GM18907 (cell line): ENCODE results near the gene OR6Q1.
"Not testable (repeated sequence)": the region's sequence is repeated elsewhere in the genome, so short reads cannot be mapped to it uniquely, and the experiment has no call there.

Experiments used
- ATAC-seq: cut with Tn5 transposase; IDR thresholded peaks from one replicate; pipeline ENCODE4 v1.9.1; 2021; ENCODE audit warnings: mild to moderate bottlenecking, moderate library complexity; ENCODE audit not compliant: unreplicated experiment

OR6Q1 gene

GRCh38 chr11:58030653-58031052 is at the start of gene OR6Q1:
OR6Q1 (plus strand) TSS chr11:58030953; CDS start chr11:58030953, 0 bp downstream.
- ATAC-seq, result no peak

- no peak for ATAC-seq
Measured at GRCh38 chr11:57981536-57981935, 49.2 kb upstream of the OR6Q1 start.

- ATAC-seq, result no peak
Measured at GRCh38 chr11:57982776-57983175, 48.0 kb upstream of the OR6Q1 start.

GRCh38 chr11:57983191-57983590 is 47.6 kb upstream of the OR6Q1 start:
- ATAC-seq, result no peak

GRCh38 chr11:57999523-57999922 is 31.2 kb upstream of the OR6Q1 start:
- not testable (repeated sequence) for ATAC-seq

GRCh38 chr11:58000021-58000420 is 30.7 kb upstream of the OR6Q1 start:
- not testable (repeated sequence) for ATAC-seq

- no peak for ATAC-seq
Measured at GRCh38 chr11:58000699-58001098, 30.1 kb upstream of the OR6Q1 start.

- ATAC-seq, result no peak
Measured at GRCh38 chr11:58003036-58003435, 27.7 kb upstream of the OR6Q1 start.

GRCh38 chr11:58003591-58003990 is 27.2 kb upstream of the OR6Q1 start:
- ATAC-seq, result no peak

GRCh38 chr11:58004664-58005063 is 26.1 kb upstream of the OR6Q1 start:
- ATAC-seq, result no peak

GRCh38 chr11:58006940-58007339 is 23.8 kb upstream of the OR6Q1 start:
- ATAC-seq, result no peak

- ATAC-seq, result no peak
Measured at GRCh38 chr11:58011771-58012170, 19.0 kb upstream of the OR6Q1 start.

- ATAC-seq, result no peak
Measured at GRCh38 chr11:58023435-58023931, 7.3 kb upstream of the OR6Q1 start, which contains the start of gene OR9Q1. OR9Q1 (plus strand) TSS chr11:58023881; CDS start chr11:58179445, 155,564 bp downstream.

- no peak for ATAC-seq
Measured at GRCh38 chr11:58024601-58025091, 6.1 kb upstream of the OR6Q1 start.

GRCh38 chr11:58027341-58027740 is 3.4 kb upstream of the OR6Q1 start:
- no peak for ATAC-seq

GRCh38 chr11:58028687-58029411 is 1.9 kb upstream of the OR6Q1 start:
- no peak for ATAC-seq

GRCh38 chr11:58034471-58034870 is 3.7 kb downstream of the OR6Q1 start:
- ATAC-seq, result no peak

GRCh38 chr11:58039589-58039988 is 8.8 kb downstream of the OR6Q1 start:
- ATAC-seq, result no peak

GRCh38 chr11:58043379-58043778 is 12.6 kb downstream of the OR6Q1 start:
- ATAC-seq, result no peak

GRCh38 chr11:58046231-58046630 is 15.5 kb downstream of the OR6Q1 start:
- no peak for ATAC-seq

GRCh38 chr11:58047818-58048217 is 17.1 kb downstream of the OR6Q1 start:
- no peak for ATAC-seq

- no peak for ATAC-seq
Measured at GRCh38 chr11:58055806-58056401, 25.2 kb downstream of the OR6Q1 start.
